Vagina (tissue), 2 donors: ENCODE measurements around the gene BCAS3.

Source experiments
- POLR2AphosphoS5 ChIP-seq, 2 donors: sonication (generic); formaldehyde crosslinking; IDR thresholded peaks; one replicate each; pipeline ENCODE4 v1.9.0; 2017; ENCODE audit warnings: antibody characterized with exemption in 2 of 2, mild to moderate bottlenecking in 2 of 2, low read depth in 1 of 2; ENCODE audit not compliant: insufficient read depth in 1 of 2
- TF ChIP-seq, protein P1 (sequence below), 3 experiments: fragments of 450-650 bp in 2 of 3; fragments of 200-600 bp in 1 of 3; sonication (generic) in 1 of 3; IDR thresholded peaks; one replicate each; pipeline ENCODE4 v1.5.1; 2017 to 2019; ENCODE audit warnings: antibody characterized with exemption in 3 of 3, mild to moderate bottlenecking in 2 of 3, moderate library complexity in 2 of 3

DNA sequence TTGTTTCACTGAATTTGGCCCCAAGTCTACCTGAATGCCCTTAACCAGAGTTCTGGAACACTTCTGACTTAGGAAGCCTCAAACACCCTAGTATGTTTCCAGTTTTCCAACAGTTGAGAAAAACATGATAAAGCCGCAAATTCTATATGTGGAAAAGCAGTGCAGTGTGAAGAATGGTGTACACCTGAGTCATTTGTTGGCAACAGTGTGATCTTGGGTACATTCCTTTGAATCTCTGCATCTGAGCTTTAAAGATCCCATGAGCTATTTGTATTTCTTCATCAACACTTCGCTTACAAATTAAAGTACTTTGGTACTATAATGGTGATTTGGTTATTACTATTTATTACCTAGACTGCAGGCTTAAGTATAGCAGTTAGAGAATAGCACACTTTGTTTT is 628.4 kb downstream of the BCAS3 start:
- TF ChIP-seq, protein P1, sequence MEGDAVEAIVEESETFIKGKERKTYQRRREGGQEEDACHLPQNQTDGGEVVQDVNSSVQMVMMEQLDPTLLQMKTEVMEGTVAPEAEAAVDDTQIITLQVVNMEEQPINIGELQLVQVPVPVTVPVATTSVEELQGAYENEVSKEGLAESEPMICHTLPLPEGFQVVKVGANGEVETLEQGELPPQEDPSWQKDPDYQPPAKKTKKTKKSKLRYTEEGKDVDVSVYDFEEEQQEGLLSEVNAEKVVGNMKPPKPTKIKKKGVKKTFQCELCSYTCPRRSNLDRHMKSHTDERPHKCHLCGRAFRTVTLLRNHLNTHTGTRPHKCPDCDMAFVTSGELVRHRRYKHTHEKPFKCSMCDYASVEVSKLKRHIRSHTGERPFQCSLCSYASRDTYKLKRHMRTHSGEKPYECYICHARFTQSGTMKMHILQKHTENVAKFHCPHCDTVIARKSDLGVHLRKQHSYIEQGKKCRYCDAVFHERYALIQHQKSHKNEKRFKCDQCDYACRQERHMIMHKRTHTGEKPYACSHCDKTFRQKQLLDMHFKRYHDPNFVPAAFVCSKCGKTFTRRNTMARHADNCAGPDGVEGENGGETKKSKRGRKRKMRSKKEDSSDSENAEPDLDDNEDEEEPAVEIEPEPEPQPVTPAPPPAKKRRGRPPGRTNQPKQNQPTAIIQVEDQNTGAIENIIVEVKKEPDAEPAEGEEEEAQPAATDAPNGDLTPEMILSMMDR (IDR thresholded peaks at IDR 0.05), result no peak
- TF ChIP-seq POLR2AphosphoS5 (IDR thresholded peaks at IDR 0.05; ENCODE audit: insufficient read depth in 1 of 2, low read depth in 1 of 2), result no peak
